ENCODE measurements around the gene EPHB3. TPM values are rescaled to one million over a fixed set of nuclear protein-coding genes. Genes with fewer than 3 reads are reported as not detected.
A peak's percentile ranks its signal among the peaks of the same experiment; 100 is the strongest.

EPHB3 gene
- total RNA-seq (2014; rRNA removed; shearing (Covaris generic)) = 2.9 and 4.1 TPM in 2 replicates

DNA sequence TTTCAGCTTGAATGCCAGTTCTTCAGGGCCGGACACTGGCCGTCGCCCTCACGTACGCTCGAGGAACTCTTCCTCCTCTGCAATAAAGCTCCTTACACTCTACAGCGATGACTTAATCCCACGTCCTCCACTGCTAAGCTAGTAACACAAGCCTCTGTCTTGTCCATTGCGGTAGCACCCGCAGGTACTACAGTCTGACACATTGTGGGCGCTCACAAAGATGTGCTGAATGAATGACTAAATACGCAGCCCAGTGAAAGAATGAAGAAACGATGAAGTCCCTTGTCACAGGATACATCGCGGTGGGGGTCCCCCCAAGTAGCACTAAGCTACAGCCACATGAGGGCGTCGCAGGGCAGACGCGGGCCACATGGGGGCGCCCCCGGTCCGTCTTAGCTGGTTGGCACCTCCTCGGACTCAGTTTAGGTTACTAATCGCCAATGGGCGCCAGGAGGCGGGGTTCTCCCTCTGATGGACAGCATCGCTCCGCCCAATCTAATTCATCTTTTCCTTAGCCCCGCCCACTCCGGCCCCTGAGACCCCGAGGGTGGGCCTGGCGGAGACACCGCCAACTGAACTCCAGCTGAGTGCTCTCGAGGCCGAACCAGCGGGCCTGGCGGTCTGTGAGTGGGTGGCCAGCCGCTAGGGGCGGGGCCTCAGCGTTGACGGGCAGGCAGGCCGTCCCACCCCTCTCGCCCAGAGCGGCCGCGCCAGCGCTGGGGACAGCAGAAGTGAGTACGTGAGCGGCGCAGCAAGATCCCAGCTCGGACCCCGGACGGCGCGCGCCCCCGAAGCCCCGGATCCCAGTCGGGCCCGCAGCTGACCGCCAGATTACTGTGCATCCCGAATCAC, at the start of gene EPHB3:
Gene EPHB3, plus strand, starts transcription at position 725 of the 852 bp plus-strand sequence. CDS start 451 bp downstream, outside the sequence.
- H3K4me3 ChIP-seq = peak within 1 kb of the TSS; percentile 50
- peak; percentile 99 for DNase-seq (ENCODE audit: low read depth in 1 of 2, low spot score in 2 of 2)
- H3K4me1 ChIP-seq (replicated peaks) = peaks cover 31% of the 10 kb centered on the region
- no peaks in the 10 kb centered on the region for H3K9me3 ChIP-seq (replicated peaks)
- H3K27me3 ChIP-seq (replicated peaks) = no peaks in the 10 kb centered on the region
- H3K36me3 ChIP-seq = no peaks in the 10 kb centered on the region
- no peak within 1 kb of the TSS for H3K27ac ChIP-seq

DNA sequence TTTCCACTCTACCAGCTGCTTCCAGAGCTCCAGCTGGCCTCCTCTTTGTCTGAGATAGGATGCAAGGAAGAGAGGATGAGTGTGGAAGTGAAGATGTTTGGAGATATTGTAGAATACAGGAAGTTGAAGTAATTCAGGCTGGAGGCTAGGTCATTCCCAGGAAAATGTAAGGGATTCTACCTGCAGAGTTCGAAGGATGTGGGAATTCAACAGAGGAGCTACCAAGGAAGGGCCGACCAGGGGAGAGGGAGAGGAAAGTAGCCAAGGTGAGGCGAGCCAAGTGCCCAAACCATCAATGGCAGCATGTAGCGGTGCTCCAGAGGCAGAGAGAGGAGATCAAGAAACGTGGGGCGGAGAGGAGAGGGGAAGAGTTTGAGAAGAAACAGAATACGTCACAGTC, 49.0 kb upstream of the EPHB3 start:
- H3K9me3 ChIP-seq (replicated peaks) = no peaks in the 10 kb centered on the region
- peaks cover 12% of the 10 kb centered on the region for H3K4me1 ChIP-seq (replicated peaks)
- no peaks in the 10 kb centered on the region for H3K36me3 ChIP-seq
- no peak overlapping the region for H3K27ac ChIP-seq
- DNase-seq (ENCODE audit: low read depth in 1 of 2, low spot score in 2 of 2) = no peak
- H3K27me3 ChIP-seq (replicated peaks) = no peaks in the 10 kb centered on the region; the same call in 1 of the 2 replicates
- H3K4me3 ChIP-seq = no peak overlapping the region

DNA sequence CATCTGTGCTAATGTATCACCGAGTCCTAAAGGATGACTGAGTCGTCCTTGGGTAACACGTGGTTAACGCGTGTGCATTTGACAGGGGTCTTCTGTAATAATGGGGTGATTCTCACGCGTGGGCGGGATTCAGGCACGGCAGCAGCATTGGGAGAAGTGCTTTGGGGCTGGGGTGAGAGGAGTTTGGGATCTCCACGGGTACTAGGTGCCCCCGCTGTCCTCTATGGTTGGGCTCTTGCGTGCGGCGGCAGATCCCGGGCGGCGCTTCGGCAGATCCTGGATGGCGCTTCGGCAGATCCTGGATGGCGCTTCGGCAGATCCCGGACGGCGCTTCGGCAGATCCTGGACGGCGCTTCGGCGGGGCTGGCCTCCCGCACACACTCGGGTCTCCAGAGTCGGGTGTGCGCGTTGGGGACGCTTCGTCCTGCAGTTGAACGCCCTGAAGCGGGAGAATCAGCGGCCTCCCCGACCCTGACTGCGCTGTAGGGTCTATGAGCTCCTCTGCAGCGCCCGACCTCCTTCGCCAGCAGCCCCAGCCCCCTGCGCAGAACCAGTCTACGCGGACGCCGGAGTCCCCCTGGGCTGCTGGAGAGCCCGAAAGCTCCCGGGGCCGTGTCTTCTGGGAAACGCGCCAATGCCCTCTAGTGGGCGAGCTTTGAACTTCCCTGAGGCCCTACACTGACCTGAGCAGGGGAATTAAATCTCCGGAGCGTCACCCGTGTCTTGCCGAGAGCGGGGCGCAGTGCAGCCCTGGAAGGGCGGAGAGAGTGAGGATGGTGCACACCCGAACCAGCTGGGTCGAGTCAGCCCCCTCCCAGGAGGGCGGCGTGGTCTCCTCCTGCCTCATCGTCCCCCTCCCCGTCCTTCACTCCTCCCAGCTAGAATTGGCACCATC, 48.1 kb upstream of the EPHB3 start:
- no peaks in the 10 kb centered on the region; the same call in 1 of the 2 replicates for H3K27me3 ChIP-seq (replicated peaks)
- no peak overlapping the region for H3K27ac ChIP-seq
- H3K4me1 ChIP-seq (replicated peaks) = peaks cover 12% of the 10 kb centered on the region
- no peaks in the 10 kb centered on the region for H3K36me3 ChIP-seq
- peak overlapping the region; percentile 21 for H3K4me3 ChIP-seq
- no peaks in the 10 kb centered on the region for H3K9me3 ChIP-seq (replicated peaks)
- peak; percentile 66 to 81 for DNase-seq (ENCODE audit: low read depth in 1 of 2, low spot score in 2 of 2)

DNA sequence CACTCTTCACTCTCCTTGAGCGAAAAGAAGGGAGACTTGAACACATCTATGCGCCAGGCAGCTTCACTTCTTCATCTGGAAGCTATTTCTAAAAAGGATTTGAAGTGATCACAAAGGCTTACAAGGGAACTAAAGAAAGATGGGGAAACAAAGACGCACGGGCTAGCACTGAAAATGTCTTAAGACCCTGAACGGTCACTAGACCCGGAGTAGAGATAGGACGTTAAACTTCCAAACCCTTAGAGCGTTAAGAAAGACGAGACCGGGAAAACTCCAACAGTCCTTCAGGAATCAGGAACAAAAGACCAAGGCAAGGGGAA, 47.5 kb upstream of the EPHB3 start:
- no peak for DNase-seq (ENCODE audit: low read depth in 1 of 2, low spot score in 2 of 2)
- H3K9me3 ChIP-seq (replicated peaks) = no peaks in the 10 kb centered on the region
- H3K27me3 ChIP-seq (replicated peaks) = no peaks in the 10 kb centered on the region; the same call in 1 of the 2 replicates
- H3K4me3 ChIP-seq = no peak overlapping the region
- H3K36me3 ChIP-seq = no peaks in the 10 kb centered on the region
- H3K27ac ChIP-seq = no peak overlapping the region
- H3K4me1 ChIP-seq (replicated peaks) = peaks cover 12% of the 10 kb centered on the region

DNA sequence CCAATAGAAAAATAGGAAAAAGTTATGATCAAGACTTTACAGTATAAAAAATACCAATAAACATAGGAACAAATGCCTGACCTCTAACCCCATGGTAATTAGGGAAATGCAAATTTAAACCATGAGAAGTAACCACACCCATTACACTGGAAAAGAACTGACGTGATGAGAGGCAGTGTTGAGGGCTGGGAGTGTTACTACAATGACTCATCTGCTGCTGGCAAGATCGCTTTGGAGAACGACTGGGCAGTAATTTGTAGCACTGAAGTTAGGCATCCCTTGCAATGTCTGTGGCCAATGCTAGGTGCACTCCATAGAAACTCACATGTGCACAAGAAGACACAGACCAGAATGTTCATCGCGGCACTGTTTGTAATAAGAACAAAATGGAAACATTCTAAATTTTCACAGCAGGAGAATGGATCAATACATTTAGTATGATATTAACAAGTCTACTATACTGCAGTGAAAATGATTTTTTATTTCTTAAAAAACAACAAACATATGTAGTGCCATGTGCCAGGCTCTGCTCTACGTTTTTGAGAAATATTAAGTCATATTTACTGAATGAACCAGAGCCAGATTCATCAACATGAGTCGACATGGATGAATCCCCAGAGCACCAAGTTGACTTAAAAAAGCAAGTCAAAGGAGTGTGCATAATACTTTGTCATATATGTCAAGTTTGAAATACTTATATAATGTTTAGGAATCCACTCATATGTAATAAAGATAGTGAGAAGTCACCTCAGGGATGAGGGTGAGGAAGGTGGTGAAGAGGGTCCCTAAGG, 37.6 kb upstream of the EPHB3 start:
- no peak overlapping the region for H3K4me3 ChIP-seq
- H3K9me3 ChIP-seq (replicated peaks) = no peaks in the 10 kb centered on the region
- no peak overlapping the region for H3K27ac ChIP-seq
- H3K36me3 ChIP-seq = no peaks in the 10 kb centered on the region
- H3K27me3 ChIP-seq (replicated peaks) = peaks cover 5% of the 10 kb centered on the region; the same call in 1 of the 2 replicates
- H3K4me1 ChIP-seq (replicated peaks) = peaks cover 17% of the 10 kb centered on the region
- DNase-seq (ENCODE audit: low read depth in 1 of 2, low spot score in 2 of 2) = no peak

DNA sequence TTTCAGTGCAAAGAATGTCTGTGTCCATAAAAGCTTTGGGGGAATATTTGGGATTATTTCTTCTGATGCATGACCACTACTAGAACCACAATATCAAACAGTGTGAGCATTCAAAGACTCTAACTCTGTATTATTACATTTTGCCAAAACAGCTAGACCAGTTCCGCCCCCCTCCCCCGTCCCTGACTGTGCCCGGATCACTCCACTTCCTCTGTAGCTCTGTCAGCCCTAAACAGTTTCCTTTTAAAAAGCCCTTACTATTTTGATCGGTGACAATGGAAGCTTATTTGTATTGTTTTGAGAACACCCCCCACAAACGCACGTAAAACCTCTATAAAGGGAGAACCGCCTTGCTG, 36.6 kb upstream of the EPHB3 start:
- Histone ChIP-seq H3K4me1 (replicated peaks) (peaks cover 17% of the 10 kb centered on the region), H3K36me3 (no peaks in the 10 kb centered on the region), H3K4me3 (peak overlapping the region; percentile 35), H3K9me3 (replicated peaks) (no peaks in the 10 kb centered on the region), H3K27ac (no peak overlapping the region), H3K27me3 (replicated peaks) (peaks cover 5% of the 10 kb centered on the region; the same call in 1 of the 2 replicates)
- no peak for DNase-seq (ENCODE audit: low read depth in 1 of 2, low spot score in 2 of 2)

DNA sequence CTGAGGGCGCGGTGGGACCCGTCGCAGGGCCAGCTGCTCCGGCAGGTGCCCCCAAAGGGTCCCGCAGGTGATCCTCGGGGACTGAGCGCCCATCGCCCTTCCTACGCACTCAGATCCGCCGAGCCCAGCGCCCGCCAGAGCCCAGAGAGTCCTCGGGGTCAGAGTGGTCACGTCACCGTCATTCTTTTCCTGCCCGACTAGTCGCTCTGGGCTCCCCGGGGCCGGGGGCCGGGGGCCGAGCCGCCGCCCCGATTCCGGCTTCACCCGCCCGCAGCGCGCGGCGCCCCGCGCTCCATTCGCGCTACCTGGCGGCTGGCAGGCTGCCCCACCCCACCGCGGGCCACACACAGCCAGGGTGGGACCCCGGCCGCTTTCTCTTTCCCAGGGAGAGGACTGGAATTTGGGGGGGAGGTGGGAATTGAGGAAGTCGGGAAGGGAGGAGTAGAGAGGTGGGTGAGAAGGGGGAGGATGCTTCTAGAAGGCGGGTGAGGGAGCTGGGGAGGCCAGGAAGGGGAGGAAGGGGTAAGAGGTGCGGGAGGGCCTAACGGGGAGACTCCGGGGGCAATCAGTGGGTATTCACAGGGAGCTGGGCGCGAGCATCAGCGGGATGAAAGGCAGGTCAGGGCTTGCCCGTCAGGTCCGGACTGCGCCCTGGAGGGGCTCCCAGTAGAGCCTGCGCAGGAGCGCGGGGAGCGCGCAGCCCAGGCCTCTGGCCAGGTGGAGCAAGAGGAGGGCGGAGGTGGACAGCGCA, 36.1 kb upstream of the EPHB3 start:
- H3K36me3 ChIP-seq = no peaks in the 10 kb centered on the region
- no peak for DNase-seq (ENCODE audit: low read depth in 1 of 2, low spot score in 2 of 2)
- no peaks in the 10 kb centered on the region for H3K9me3 ChIP-seq (replicated peaks)
- H3K27ac ChIP-seq = no peak overlapping the region
- peak overlapping the region; percentile 35 for H3K4me3 ChIP-seq
- H3K27me3 ChIP-seq (replicated peaks) = peaks cover 5% of the 10 kb centered on the region; the same call in 1 of the 2 replicates
- peaks cover 17% of the 10 kb centered on the region for H3K4me1 ChIP-seq (replicated peaks)

DNA sequence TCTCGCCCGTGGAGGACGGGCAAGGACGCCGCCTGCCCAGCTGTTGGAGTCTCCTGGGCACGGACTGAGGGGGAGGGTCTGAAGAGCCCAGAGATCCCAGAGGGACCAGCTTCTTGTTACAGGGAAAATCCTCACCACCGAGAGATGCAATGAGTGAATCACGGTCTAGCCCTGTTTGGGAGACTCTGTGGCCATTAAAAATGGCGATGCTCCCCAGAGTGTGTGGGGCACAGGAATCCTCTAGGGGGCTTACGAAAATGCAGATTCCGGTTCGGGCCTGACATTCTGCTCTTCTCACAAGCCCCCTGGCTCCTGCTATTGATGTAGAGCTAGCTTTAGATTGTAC, 35.5 kb upstream of the EPHB3 start:
- Histone ChIP-seq H3K27ac (no peak overlapping the region), H3K27me3 (replicated peaks) (peaks cover 5% of the 10 kb centered on the region; the same call in 1 of the 2 replicates), H3K36me3 (no peaks in the 10 kb centered on the region), H3K9me3 (replicated peaks) (no peaks in the 10 kb centered on the region), H3K4me1 (replicated peaks) (peaks cover 17% of the 10 kb centered on the region), H3K4me3 (no peak overlapping the region)
- DNase-seq (ENCODE audit: low read depth in 1 of 2, low spot score in 2 of 2) = no peak

DNA sequence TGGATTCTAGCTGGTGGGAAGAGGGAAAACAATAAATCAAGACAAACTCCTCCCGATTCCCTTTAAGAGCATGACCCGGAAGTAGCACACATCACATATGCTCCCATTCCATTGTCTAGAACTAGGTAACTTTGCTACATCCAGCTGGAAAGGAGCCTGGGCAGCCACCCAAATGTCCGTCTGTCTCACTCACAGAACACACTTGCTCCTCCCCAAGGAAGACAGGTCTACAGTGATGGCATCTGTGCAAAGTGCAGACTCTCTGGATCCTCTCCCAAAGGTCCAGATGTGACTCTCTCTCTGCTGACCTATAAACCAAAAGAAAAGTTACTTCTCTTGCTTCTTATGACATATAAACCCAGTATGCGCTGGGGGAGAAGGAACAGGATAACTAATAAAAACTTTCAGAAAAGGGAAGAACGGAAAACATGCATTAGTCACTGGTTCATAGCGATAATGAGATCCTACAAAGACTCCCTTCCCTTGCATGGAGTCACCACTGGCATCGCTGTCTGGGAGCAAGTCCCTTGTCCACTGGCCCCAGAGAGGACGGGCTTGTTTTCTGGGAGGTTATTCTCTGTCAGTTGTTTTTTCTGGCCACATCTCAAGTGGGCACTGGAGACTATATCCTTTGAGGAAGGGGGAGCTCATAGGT, 29.8 kb upstream of the EPHB3 start:
- Histone ChIP-seq H3K36me3 (no peaks in the 10 kb centered on the region), H3K27me3 (replicated peaks) (peaks cover 2% of the 10 kb centered on the region; the same call in 1 of the 2 replicates), H3K27ac (no peak overlapping the region), H3K4me3 (no peak overlapping the region), H3K9me3 (replicated peaks) (no peaks in the 10 kb centered on the region), H3K4me1 (replicated peaks) (no peaks in the 10 kb centered on the region)
- DNase-seq (ENCODE audit: low read depth in 1 of 2, low spot score in 2 of 2) = no peak

DNA sequence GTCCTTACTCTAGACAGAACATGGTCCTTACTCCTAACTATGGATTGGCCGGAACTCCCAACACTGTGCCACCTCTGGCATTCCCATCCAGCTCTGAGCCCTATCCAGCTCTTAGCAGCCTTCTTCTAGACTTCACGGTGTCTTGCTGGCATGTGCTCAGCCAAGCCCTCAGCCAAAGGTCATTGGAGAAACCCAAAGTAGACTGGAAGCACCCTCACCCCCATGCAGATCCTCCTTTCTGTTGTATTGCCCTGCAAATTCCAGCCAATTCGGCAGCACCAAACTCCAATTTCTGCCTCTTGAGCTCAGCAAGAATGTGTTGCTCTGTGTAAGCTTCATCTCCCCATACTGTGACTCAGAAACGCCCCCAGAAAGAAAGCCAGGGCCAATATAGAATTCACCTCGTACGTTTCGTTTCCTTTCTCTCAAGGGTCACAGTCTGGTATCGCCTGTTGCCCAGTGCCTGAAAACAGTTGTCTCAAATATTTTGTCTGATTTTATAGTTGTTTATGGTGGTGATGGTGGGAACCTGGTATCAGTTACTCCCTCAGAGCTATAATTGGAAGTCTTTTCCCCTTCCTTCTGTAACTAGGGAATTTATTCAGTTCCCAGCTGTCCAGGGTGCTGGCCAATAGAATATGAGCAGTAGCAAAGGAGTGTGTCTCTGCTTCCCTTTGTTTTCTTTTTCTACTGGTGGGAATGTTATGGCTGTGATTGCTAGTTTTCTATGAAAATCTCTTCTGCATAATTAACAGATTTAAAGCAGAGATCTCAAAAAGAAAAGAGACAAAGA, 28.4 kb upstream of the EPHB3 start:
- no peak overlapping the region for H3K4me3 ChIP-seq
- H3K9me3 ChIP-seq (replicated peaks) = no peaks in the 10 kb centered on the region
- H3K27me3 ChIP-seq (replicated peaks) = peaks cover 5% of the 10 kb centered on the region; the same call in 1 of the 2 replicates
- no peaks in the 10 kb centered on the region for H3K36me3 ChIP-seq
- no peaks in the 10 kb centered on the region for H3K4me1 ChIP-seq (replicated peaks)
- DNase-seq (ENCODE audit: low read depth in 1 of 2, low spot score in 2 of 2) = no peak
- no peak overlapping the region for H3K27ac ChIP-seq

DNA sequence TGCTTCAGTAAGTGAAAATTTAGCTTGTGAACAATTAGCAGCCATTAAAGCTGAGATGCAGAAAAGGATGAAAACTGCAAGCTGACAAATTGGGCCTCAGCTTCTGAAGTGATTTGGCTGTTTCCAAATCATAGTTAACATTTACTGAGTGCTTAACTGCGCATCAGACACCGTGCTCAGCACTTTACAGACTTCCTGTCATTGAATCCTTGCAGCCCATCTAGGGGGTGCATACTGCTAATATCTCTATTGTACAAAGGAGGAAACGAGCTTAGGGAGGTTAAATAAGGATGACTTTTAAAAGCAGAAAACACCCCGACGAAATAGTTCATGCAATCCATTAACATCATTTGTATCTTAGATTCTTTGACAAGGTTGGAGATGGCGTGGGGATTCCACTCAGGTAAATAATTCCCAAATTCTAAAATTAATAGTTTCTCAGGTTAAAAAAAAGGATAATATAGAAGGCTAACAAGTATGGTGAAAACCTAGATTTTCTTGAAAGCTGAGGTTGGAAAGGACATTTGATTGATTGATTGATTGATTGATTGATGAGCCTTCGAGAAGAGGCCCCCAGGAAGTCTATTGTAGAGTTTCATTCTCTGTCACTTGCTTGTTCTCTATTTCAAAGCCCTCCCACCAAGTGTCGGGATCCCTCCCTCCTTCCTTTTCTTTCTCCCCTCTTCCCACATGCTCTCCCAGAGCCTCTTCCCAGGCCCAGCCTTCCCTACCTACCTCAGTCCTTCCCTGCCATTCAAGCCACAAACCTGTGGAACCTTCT, 23.5 kb upstream of the EPHB3 start:
- DNase-seq (ENCODE audit: low read depth in 1 of 2, low spot score in 2 of 2) = no peak
- no peak overlapping the region for H3K27ac ChIP-seq
- H3K36me3 ChIP-seq = no peaks in the 10 kb centered on the region
- H3K4me1 ChIP-seq (replicated peaks) = no peaks in the 10 kb centered on the region
- no peak overlapping the region for H3K4me3 ChIP-seq
- H3K27me3 ChIP-seq (replicated peaks) = peaks cover 11% of the 10 kb centered on the region
- H3K9me3 ChIP-seq (replicated peaks) = no peaks in the 10 kb centered on the region; the same call in 1 of the 2 replicates
